Mesendoderm (in vitro differentiated cells): Measurements from ENCODE around the gene DDR1.

Experiments
- DNase-seq: peaks from one replicate; pipeline ENCODE4 v3.0.0; 2013
- H2AK5ac ChIP-seq: 2 replicates; pipeline ENCODE4 v1.6.1; 2013; ENCODE audit warnings: low read length, inconsistent platforms
- H2BK120ac ChIP-seq: 2 replicates; pipeline ENCODE4 v1.6.1; 2013; ENCODE audit warnings: low read depth, mild to moderate bottlenecking, low read length, moderate library complexity, mixed read lengths
- H2BK15ac ChIP-seq: replicated peaks from 2 replicates; pipeline ENCODE4 v1.6.1; 2013; ENCODE audit warnings: low read depth, mild to moderate bottlenecking, moderate library complexity
- H2BK5ac ChIP-seq: 2 replicates; pipeline ENCODE4 v1.6.1; 2013; ENCODE audit warnings: low read length, inconsistent platforms
- H3K18ac ChIP-seq: 2 replicates; pipeline ENCODE4 v1.6.1; 2013; ENCODE audit warnings: mild to moderate bottlenecking, low read length, mixed read lengths
- H3K23ac ChIP-seq: one replicate; pipeline ENCODE4 v1.6.1; 2013; ENCODE audit warnings: low read length
- H3K27ac ChIP-seq: 2 replicates; pipeline ENCODE4 v1.5.1; 2013; ENCODE audit warnings: low read depth, mild to moderate bottlenecking, inconsistent platforms, low read length, moderate library complexity
- H3K27me3 ChIP-seq: 2 replicates; pipeline ENCODE4 v1.6.1; 2013; ENCODE audit warnings: low read length, control low read depth, mild to moderate bottlenecking, inconsistent platforms; ENCODE audit not compliant: insufficient read depth, poor library complexity
- H3K36me3 ChIP-seq: 2 replicates; pipeline ENCODE4 v1.6.1; 2013; ENCODE audit warnings: low read length, inconsistent platforms; ENCODE audit not compliant: control insufficient read depth, insufficient read depth
- H3K4ac ChIP-seq: one replicate; pipeline ENCODE4 v1.6.1; 2013; ENCODE audit warnings: low read depth, mild to moderate bottlenecking, low read length, moderate library complexity
- H3K4me1 ChIP-seq: 2 replicates; pipeline ENCODE4 v1.6.1; 2013; ENCODE audit warnings: low read depth, low read length, inconsistent platforms; ENCODE audit not compliant: control insufficient read depth
- H3K4me2 ChIP-seq: 2 replicates; pipeline ENCODE4 v1.6.1; 2013; ENCODE audit warnings: low read length
- H3K4me3 ChIP-seq: 2 replicates; pipeline ENCODE4 v1.5.1; 2013; ENCODE audit warnings: mild to moderate bottlenecking, low read length
- H3K56ac ChIP-seq: one replicate; pipeline ENCODE4 v1.6.1; 2013; ENCODE audit warnings: low read length
- H3K79me1 ChIP-seq: 2 replicates; pipeline ENCODE4 v1.6.1; 2013; ENCODE audit warnings: low read length, inconsistent platforms
- H3K79me2 ChIP-seq: 2 replicates; pipeline ENCODE4 v1.6.1; 2013; ENCODE audit warnings: mild to moderate bottlenecking, low read length; ENCODE audit not compliant: control insufficient read depth, insufficient read depth
- H3K9ac ChIP-seq: 2 replicates; pipeline ENCODE4 v1.6.1; 2013; ENCODE audit warnings: low read length, inconsistent platforms
- H4K5ac ChIP-seq: one replicate; pipeline ENCODE4 v1.6.1; 2013; ENCODE audit warnings: low read length
- H4K8ac ChIP-seq: one replicate; pipeline ENCODE4 v1.6.1; 2013; ENCODE audit warnings: low read depth, mild to moderate bottlenecking, control low read depth, low read length, moderate library complexity
- WGBS: extraction: QIAGEN DNeasy Blood & Tissue Kit; methylation state at CpG from one replicate; pipeline ENCODE4 v1.1.7; 2013; ENCODE audit warnings: low lambda C conversion rate, missing lambda C conversion rate; ENCODE audit not compliant: insufficient coverage; ENCODE audit errors: extremely low coverage; 5-methylcytosine and 5-hydroxymethylcytosine counted together

Gene DDR1

GRCh38 chr6:30939473-30939872 is 55.2 kb downstream of the DDR1 start:
- Histone ChIP-seq H2BK120ac (no peak overlapping the region), H3K79me1 (no peaks in the 10 kb centered on the region), H3K79me2 (no peaks in the 10 kb centered on the region), H3K27ac (no peak overlapping the region), H3K36me3 (no peaks in the 10 kb centered on the region), H3K18ac (no peak overlapping the region), H3K23ac (no peak overlapping the region), H4K5ac (no peak overlapping the region), H2BK15ac (no peak overlapping the region), H4K8ac (no peak overlapping the region), H3K4me2 (no peak overlapping the region), H3K4ac (no peak overlapping the region), H3K56ac (peak overlapping the region; percentile 7), H3K4me1 (peaks cover 9% of the 10 kb centered on the region), H3K4me3 (no peak overlapping the region), H2BK5ac (no peak overlapping the region), H3K27me3 (no peaks in the 10 kb centered on the region), H2AK5ac (no peak overlapping the region), H3K9ac (no peak overlapping the region)
- WGBS = no CpG with 5 or more reads among the region's 3 CpGs
- no peak for DNase-seq

GRCh38 chr6:30940361-30940986 is 56.2 kb downstream of the DDR1 start, which contains the start of gene MUCL3:
Gene MUCL3, plus strand, starts transcription at chr6:30940973. Its CDS starts 27 bp downstream, at chr6:30941000.
- no peak within 1 kb of the TSS for H4K5ac ChIP-seq
- H3K4me1 ChIP-seq = peaks cover 9% of the 10 kb centered on the region
- H3K27ac ChIP-seq = no peak within 1 kb of the TSS
- no peaks in the 10 kb centered on the region for H3K36me3 ChIP-seq
- H3K27me3 ChIP-seq = no peaks in the 10 kb centered on the region
- H2AK5ac ChIP-seq = no peak within 1 kb of the TSS
- H2BK120ac ChIP-seq = no peak within 1 kb of the TSS
- H3K18ac ChIP-seq = no peak within 1 kb of the TSS
- no peak within 1 kb of the TSS for H4K8ac ChIP-seq
- no peak within 1 kb of the TSS for H3K4me3 ChIP-seq
- no peak within 1 kb of the TSS for H2BK5ac ChIP-seq
- no peak for DNase-seq
- H3K9ac ChIP-seq = no peak within 1 kb of the TSS
- peak within 1 kb of the TSS; percentile 7 for H3K56ac ChIP-seq
- no peak within 1 kb of the TSS for H3K23ac ChIP-seq
- WGBS = no CpG with 5 or more reads among the region's 16 CpGs
- H3K4ac ChIP-seq = no peak within 1 kb of the TSS
- no peaks in the 10 kb centered on the region for H3K79me2 ChIP-seq
- no peak within 1 kb of the TSS for H2BK15ac ChIP-seq
- no peak within 1 kb of the TSS for H3K4me2 ChIP-seq
- no peaks in the 10 kb centered on the region for H3K79me1 ChIP-seq

- Histone ChIP-seq H4K8ac (no peak overlapping the region), H3K4ac (no peak overlapping the region), H3K4me3 (no peak overlapping the region), H3K4me2 (no peak overlapping the region), H3K79me2 (no peaks in the 10 kb centered on the region), H2AK5ac (peak overlapping the region; percentile 95), H3K36me3 (no peaks in the 10 kb centered on the region), H3K9ac (peak overlapping the region; percentile 50), H2BK5ac (peak overlapping the region; percentile 89), H3K18ac (no peak overlapping the region), H4K5ac (no peak overlapping the region), H3K27ac (no peak overlapping the region), H3K56ac (peak overlapping the region; percentile 79), H2BK15ac (no peak overlapping the region), H3K79me1 (no peaks in the 10 kb centered on the region), H3K23ac (peak overlapping the region; percentile 92), H3K4me1 (peaks cover 7% of the 10 kb centered on the region), H2BK120ac (no peak overlapping the region), H3K27me3 (no peaks in the 10 kb centered on the region)
- WGBS = no CpG with 5 or more reads among the region's 15 CpGs
- peak; percentile 98 for DNase-seq
Observed at GRCh38 chr6:30942338-30943060, 58.2 kb downstream of the DDR1 start.

- no peak overlapping the region for H3K4ac ChIP-seq
- H3K4me3 ChIP-seq = no peak overlapping the region
- H3K4me1 ChIP-seq = peaks cover 7% of the 10 kb centered on the region
- H3K27me3 ChIP-seq = no peaks in the 10 kb centered on the region
- no peak overlapping the region for H2AK5ac ChIP-seq
- no peak overlapping the region for H3K27ac ChIP-seq
- no peak overlapping the region for H2BK15ac ChIP-seq
- H3K79me2 ChIP-seq = no peaks in the 10 kb centered on the region
- H3K36me3 ChIP-seq = no peaks in the 10 kb centered on the region
- no peak overlapping the region for H4K8ac ChIP-seq
- no peak overlapping the region for H3K4me2 ChIP-seq
- no peak for DNase-seq
- no CpG with 5 or more reads among the region's 4 CpGs for WGBS
- no peak overlapping the region for H3K23ac ChIP-seq
- H2BK5ac ChIP-seq = no peak overlapping the region
- no peaks in the 10 kb centered on the region for H3K79me1 ChIP-seq
- no peak overlapping the region for H3K9ac ChIP-seq
- no peak overlapping the region for H3K56ac ChIP-seq
- no peak overlapping the region for H2BK120ac ChIP-seq
- H4K5ac ChIP-seq = no peak overlapping the region
- H3K18ac ChIP-seq = no peak overlapping the region
Observed at GRCh38 chr6:30944051-30944450, 59.7 kb downstream of the DDR1 start.

GRCh38 chr6:30945281-30945680 is 61.0 kb downstream of the DDR1 start:
- H3K27ac ChIP-seq = no peak overlapping the region
- H3K27me3 ChIP-seq = no peaks in the 10 kb centered on the region
- H3K79me2 ChIP-seq = no peaks in the 10 kb centered on the region
- no peak overlapping the region for H3K4ac ChIP-seq
- no peak overlapping the region for H3K18ac ChIP-seq
- H4K5ac ChIP-seq = no peak overlapping the region
- H3K79me1 ChIP-seq = no peaks in the 10 kb centered on the region
- H2BK120ac ChIP-seq = no peak overlapping the region
- no CpG with 5 or more reads among the region's 5 CpGs for WGBS
- no peaks in the 10 kb centered on the region for H3K36me3 ChIP-seq
- H3K4me2 ChIP-seq = no peak overlapping the region
- no peak overlapping the region for H2BK15ac ChIP-seq
- H3K56ac ChIP-seq = no peak overlapping the region
- H4K8ac ChIP-seq = no peak overlapping the region
- H2BK5ac ChIP-seq = no peak overlapping the region
- H3K9ac ChIP-seq = no peak overlapping the region
- no peak overlapping the region for H3K23ac ChIP-seq
- peaks cover 7% of the 10 kb centered on the region for H3K4me1 ChIP-seq
- H2AK5ac ChIP-seq = no peak overlapping the region
- no peak overlapping the region for H3K4me3 ChIP-seq
- DNase-seq = no peak
